HG02938 (cell line): ENCODE results near the gene TMEM125.

Source experiments
- ATAC-seq: cut with Tn5 transposase; IDR thresholded peaks from one replicate; pipeline ENCODE4 v1.9.1; 2021; ENCODE audit warnings: mild to moderate bottlenecking, moderate library complexity; ENCODE audit not compliant: unreplicated experiment

Gene TMEM125

DNA sequence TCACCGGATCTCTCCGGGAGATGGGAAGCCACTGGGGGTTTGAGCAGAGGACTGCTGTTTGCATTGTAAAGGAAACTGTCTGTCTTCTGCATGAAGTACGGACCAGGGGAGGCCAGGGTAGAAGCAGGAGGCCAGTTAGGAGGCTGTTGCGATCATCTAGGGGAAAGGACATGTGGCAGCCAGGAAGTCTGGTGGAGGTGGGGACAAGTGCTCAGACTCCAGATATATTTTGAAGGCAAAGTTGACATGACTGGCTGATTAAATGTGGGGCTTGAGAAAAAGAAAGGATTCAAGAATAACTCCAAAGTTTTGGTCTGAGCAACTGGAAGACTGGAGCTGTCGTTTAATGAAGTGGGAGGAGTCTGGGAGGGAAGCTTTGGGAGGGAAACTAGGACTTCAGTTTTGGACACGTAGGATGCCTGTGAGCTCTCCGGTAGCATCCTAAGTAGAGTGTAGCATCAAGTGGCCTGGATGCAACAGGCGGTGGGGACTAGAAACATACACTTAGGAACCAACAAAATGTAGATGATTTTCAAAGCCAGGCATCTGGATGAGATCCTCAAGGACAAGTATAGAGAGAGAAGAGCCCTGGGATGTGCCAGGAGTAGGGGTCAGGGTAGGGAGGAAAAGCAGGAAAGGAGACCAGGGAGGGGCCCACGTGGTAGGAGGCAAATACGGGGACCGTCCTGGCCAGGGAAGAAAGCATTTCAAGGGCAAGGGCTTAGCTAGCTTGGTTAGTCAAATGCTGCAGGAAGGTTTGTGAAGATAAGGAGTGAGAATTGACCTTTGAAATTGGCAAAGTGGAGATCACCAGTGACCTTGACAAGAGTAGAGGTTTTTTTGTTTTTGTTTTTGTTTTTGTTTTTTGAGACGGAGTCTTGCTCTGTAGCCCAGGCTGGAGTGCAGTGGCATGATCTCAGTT lies 19.3 kb downstream of the TMEM125 start:
- ATAC-seq = no peak

DNA sequence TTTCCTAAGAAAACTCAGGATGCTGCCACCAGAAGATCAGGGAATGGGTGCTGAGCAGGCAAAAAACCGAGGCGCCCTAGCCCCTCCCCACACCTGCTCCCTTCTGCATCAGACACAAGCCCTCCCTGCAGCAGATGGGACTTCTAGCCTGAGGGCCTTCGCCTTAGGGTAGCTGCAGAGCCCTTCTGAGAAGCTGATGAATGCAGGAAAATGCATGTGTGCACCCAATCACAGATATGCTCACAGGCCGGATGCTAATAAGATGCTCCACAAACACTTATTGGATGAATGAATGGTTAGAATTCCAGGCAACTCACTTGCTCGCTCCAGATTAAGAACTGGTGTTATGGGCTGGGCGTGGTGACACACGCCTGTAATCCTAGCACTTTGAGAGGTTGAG lies 22.4 kb downstream of the TMEM125 start:
- no peak for ATAC-seq

DNA sequence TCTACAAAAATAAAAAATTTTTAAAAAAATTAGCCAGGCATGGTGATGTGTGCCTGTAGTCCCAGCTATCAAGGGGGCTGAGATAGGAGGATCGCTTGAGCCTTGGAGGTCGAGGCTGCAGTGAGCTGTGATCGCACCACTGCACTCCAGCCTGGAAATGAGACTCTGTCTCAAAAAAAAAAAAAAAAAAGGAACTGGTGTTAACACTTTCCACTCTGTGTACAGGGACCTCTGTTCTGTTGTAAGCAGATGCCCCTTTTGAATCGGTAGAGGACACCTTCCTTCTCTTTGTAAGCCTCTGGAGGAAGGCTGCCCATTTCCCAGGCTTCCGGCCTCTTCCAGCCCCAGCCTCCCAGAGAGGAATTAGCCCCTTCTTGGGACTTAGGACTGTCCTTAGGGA lies 22.9 kb downstream of the TMEM125 start:
- ATAC-seq = no peak

DNA sequence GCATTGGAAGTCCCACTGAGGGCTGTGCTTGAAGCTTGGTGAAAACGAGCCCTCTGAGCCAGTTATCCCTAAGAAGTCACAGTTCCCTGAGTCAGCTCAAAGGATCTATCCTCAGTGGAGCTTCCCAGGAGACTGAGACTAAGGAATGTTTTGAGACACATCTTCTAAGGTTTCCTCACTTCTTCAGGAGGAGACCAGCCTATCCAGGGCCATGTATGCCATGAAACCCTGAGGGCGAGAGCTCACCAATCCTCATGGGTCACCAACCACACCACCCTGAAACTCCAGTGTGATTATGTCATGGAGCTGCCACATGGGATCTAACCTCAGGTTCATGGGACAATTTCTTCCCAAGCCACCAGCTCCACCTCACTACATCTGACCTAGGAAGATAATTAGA lies 23.4 kb downstream of the TMEM125 start:
- ATAC-seq = no peak

DNA sequence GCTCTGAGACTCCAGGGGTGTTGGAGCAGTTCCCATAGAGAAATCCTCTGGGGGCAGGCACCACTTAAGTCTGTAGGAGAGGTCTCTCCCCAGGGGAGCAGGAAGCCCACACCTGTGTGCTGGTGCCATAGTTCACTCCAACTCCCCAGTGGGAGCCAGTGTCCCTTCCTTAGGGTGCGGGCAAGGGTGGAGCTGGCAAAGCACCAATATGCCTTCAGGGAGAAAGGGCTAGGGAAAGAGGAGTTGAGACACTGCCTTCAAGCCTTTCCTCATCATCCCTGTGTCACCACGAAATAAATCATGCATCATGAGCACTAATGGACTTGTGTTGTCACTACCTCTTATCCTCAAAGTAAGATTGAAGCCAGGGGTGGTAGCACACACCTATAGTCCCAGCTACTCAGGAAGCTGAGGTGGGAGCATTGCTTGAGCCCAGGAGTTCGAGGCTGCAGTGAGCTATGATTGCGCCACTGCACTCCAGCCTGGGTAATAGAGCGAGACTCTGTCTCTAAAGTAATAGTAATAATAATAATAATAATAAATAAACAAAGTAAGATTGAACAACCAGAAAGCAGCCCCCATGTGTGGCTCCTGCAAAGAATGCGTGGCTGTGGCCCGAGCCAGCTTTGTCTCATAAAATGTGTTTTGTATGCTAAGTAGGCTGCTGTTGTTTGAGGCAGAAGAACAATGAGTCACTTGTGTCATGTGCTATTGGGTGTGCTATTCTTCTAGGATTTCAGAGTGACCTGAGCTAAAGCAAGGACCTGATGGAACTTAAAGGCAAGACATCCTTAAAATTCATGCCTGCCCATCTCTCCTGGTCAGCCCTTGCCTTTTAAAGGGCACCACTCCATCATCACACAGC lies 24.3 kb downstream of the TMEM125 start:
- no peak for ATAC-seq

DNA sequence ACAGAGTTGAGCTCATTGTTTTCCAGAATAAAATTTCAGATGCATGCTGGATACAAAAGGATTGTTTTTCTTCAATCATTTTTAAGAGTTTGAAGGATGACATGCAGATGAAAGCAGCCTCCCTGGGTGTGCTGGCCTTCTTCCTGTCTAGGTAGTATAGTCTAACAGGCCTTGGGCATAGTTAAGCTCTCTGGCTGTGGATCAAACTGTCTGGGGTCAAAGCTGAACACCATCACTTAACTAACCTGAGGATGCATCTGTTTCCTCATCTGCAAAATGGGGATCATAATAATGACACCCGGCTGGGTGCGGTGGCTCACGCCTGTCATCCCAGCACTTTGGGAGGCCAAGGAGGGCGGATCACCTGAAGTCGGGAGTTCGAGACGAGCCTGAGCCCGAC lies 25.0 kb downstream of the TMEM125 start:
- ATAC-seq = no peak

DNA sequence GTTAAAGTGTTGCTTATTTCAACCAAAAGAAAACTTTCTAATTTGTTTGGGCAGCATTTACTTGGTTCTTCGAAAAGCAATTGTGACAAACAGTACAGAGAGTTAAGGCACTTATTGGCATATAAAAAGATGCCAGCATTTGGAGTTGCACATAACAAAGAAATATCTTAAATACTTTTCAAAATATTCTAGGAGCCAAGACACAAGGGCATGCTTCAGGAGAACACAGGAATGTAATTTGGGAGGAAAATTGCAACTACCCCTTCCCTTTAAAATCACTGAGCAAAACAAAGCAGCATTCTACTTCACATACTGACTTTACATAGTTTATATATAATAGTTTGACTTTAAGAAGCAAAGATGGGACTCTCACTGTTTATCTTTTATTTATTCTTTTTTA lies 26.4 kb downstream of the TMEM125 start:
- ATAC-seq = no peak

DNA sequence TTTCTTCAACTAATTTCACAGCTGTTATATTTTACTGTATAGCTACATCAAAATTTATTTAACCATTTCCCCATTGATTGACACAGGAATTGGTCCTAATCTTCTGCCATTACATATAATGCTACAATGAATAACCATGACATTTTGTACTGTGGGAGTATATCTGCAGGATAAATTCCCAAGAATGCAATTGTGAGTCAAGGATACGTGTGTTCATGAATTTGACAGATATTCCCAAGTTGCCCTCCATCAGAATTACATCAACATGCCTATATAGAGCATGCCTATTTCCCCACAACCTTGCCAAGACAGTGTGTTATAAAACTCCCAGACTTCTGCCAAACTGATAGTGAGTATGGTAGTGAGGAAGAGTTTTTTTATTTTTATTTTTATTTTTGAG lies 28.3 kb downstream of the TMEM125 start:
- no peak for ATAC-seq

DNA sequence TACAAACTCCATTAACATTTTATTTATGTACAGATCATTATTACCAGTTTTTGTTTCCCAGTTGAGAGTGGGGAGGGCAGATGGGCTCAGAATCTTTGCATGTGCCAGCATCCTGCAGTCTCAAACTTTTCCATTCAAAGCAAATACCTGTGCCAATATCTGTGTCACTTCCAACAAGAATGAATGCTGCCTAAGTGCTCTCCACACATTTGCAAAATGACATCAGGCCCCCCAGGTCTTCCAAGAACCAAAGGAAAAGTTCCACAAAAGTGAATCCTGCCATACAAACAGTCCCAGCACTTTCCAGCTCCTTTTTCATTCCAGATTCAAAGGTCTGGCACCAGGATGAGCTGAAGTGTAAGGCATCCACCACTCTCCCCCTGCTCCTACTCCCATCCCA lies 29.3 kb downstream of the TMEM125 start:
- no peak for ATAC-seq

DNA sequence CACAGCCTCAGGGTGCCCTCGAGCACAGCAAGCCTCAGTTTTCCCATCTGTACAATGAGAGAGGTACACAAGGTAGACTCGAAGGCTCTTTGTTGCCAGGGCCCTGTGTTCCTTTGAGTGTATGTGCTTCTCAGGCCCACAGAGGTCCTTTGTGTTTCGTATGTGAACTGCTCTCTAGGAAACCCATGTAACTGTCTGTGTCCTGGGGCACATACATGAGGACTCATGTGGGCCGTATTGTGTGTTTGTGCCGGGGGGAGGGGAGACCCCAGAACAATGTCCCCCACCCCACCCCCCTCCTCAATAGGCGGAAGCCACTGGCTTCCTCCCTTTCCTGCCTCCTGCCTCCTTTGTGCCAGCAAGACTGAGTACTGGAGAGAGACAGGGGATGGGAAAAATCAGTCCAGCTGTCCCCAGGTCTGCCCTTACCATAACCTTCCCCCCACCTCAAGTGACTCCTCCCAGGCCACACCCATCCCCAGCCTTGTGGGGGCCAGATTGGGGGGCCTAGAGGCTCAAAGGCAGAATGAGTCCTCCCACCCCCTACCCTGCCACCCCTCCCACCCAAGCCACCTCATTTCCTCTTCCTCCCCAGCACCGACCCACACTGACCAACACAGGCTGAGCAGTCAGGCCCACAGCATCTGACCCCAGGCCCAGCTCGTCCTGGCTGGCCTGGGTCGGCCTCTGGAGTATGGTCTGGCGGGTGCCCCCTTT lies 30.8 kb downstream of the TMEM125 start, which contains the start of gene TIE1:
TSS of gene TIE1 (plus strand) at position 605 of the 717 bp plus-strand sequence. CDS start at position 695, 90 bp downstream.
- no peak for ATAC-seq

DNA sequence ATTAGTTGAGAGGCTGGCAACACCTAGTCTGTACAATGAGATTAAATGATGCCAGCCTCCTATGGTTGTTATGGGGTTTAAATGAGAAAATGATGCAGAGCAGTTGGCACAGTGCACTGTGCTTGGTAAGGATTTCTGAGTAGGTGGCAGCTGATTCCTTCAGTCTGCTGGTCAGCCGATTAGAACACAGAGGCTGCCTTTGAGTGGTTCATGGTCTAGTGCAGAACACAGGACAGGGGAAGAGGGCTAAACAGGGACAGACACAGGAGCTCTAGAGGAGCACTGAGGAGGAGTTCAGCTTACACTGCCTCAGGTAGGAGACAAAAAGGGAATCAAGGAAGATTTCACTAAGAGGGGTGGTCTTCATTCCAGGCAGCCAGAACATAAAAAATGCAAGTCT lies 32.4 kb downstream of the TMEM125 start:
- ATAC-seq = no peak

DNA sequence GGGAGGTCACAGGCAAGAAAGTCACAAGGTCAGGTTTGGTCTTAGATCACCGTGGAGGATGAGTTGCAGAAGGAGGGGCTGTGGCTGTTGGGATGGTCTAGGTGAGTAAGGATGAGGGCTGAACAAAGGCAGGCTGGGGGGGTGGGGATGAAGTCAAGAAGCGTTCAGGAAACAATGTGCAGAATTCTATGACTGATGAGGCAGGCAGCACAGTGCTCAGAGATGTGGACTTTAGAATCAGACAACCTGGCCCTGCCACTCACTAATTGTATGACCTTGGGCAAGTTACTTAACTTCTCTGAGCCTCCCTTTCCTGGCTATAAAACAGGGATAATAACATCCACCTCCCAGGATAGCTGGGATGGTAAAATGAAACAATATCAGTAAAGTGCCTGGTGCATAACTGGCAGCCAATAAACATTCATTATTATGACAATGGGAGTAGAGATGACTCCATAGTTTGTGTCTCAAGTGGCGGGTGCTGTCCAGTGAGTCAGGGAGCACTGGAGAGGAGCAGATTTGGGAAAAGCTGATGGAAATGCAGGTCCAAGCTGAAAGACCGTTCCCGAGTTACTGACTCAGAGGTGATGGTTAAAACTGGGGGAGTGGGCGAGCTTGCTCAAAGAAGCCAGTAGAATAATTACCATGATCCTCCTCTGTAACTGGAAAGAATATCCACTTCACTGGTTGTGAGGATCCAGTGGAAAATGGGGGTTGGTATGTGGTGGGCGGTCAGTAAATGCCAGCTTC lies 33.1 kb downstream of the TMEM125 start:
- no peak for ATAC-seq

DNA sequence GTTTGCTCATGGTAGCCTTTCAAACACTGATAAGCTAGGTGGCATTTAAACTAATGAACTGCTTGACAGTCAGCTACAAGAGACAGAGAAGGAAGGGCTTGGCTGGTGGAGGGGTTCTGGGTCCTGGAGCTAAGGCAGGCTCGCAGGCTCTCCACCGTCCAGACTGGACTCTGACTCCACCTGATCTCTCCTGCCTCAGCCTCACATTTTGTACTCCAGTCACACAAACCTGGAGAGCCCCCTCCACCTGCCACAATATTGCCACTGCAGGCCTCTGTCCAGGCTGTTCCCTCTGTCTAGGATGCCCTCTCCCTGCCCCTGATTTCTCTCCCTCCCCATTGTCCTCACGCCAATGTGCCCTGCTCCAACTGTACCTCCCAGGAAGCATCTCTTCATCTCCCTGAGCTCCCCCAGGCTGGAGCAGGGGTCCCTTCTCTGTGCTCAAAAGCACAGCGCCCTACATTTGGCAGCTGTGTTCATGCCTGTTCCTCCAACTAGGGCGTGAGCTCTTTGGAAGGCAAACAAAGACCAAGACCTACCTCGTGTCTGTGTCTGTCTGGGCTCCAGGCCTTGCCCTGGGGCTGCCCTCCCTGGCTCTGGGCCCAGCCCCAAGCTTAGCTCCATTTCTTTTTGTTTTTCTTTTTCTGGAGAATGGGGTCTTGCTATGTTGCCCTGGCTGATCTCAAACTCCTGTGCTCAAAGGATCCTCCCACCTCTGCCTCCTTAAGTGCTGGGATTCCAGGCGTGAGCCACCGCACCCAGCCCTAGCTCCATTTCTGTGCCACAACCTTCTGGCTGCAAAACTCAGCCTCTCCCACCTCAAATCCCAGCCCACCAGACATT lies 33.9 kb downstream of the TMEM125 start:
- no peak for ATAC-seq

DNA sequence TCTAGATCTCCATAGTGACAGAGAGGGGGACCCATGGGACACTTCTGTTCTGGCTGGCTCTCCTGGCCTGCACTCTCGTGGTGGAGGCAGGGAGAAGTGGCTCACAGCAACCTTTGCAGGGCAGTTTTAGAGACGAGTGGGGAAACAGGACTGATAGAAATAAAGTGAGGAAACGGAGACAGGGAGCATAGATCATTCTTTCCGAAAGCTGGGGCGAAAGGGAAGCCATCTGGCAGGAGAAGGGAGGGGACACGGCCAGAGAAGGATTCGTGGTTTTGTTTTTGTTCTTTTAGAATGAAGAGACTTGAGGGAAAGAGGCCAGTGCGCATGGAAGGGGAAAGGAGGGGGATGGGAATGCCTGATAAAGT lies 34.5 kb downstream of the TMEM125 start:
- no peak for ATAC-seq

DNA sequence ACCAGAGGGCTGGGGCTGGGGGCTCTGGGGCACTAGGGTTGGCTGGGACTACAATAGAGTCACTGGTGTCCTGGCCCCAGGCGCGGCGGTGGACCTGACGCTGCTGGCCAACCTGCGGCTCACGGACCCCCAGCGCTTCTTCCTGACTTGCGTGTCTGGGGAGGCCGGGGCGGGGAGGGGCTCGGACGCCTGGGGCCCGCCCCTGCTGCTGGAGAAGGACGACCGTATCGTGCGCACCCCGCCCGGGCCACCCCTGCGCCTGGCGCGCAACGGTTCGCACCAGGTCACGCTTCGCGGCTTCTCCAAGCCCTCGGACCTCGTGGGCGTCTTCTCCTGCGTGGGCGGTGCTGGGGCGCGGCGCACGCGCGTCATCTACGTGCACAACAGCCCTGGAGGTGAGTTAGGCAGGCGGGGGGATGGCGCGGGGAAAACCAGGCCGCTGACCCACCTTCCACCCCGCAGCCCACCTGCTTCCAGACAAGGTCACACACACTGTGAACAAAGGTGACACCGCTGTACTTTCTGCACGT lies 35.1 kb downstream of the TMEM125 start:
- ATAC-seq = no peak

DNA sequence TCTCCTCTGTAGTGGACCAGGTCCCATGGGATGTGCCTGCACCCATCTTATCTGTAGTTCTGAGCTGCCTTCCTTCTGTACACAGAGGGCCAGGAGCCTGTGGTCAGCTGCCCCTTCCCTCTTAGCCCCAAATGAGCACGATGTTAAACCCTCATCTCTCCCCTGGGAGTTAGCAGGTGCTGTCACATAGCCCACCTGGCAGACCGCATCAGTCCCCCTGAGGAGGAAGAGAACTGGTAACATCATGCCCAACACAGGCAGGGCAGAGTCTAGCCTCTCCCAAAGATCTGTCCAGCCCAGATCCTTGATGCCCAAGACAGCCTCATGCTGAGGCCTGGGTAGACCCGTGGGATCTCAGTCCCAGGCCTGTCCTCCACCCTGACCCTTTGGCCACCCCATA lies 35.7 kb downstream of the TMEM125 start:
- no peak for ATAC-seq

DNA sequence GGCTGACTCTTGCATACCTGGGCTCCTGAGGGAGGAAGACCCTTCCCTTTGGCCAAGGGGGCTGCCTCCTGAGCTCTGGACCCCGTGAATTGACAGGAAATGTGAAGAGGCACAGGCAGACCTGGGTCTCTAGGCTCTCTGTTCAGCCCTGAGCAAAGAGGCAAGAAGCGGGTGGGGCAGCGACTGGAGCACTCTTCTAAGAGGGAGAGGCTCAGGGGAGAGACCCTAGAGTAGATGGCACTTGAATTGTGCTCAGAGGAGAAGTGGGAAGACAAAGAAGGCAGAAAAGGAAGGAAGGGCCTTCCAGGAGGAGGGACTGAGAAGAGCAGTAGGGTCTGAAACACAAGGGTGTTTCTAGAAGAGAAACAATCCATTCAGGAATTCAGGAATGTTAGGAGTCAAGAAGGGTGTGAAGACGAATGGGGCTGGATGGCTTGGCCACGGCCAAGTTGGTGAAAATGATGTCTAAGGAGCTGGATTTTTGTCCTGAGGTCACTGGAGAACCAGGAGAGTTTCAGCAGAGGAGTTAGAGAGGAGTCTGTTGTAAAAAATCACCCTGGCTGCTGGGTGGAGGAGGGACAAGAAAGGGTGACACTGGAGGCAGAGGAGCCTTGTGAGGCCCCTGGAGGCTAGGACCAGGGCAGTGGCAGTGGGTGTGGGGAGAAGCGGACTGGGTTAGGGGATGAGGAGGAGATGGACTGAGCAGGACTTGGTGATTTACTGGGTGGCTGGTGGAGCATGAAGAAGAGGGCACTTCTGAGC lies 36.3 kb downstream of the TMEM125 start:
- ATAC-seq = no peak

DNA sequence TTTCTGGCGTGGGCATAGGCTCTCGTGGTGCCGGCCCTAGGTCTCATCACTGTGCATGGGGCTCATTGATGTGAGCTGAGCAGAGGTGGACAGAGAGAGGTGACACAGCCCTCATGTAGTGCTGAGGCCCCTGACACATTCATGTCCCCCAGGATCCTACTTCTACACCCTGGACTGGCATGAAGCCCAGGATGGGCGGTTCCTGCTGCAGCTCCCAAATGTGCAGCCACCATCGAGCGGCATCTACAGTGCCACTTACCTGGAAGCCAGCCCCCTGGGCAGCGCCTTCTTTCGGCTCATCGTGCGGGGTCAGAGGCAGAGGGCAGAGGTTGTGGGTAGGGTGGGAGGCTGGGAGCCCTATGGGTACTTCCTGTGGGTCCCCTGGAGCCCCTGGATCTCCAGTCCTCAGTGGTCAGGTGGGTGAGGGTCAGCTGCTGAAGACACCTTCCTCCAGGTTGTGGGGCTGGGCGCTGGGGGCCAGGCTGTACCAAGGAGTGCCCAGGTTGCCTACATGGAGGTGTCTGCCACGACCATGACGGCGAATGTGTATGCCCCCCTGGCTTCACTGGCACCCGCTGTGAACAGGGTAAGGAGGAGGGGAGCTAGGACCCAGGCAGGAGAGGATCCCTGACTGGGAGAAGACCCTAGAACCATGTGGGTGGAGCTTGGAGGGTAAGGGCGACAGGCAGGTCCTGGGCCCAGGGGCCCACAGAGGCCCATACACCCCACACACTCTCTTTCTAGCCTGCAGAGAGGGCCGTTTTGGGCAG lies 37.1 kb downstream of the TMEM125 start:
- ATAC-seq = no peak
